GM19025 (cell line): ENCODE data around the gene ASMT.
"Not testable (repeated sequence)": the region's sequence is repeated elsewhere in the genome, so short reads cannot be mapped to it uniquely, and the experiment has no call there.

Experiments used
- ATAC-seq: cut with Tn5 transposase; IDR thresholded peaks from one replicate; pipeline ENCODE4 v1.9.1; 2021; ENCODE audit warnings: mild to moderate bottlenecking, low read depth, moderate library complexity; ENCODE audit not compliant: unreplicated experiment

ASMT gene

GRCh38 chrX:1614927-1615326 lies at the start of gene ASMT:
Gene ASMT (plus strand): TSS chrX:1615059. CDS start chrX:1615200, 141 bp downstream.
- no peak for ATAC-seq

GRCh38 chrX:1574181-1574580 lies 40.7 kb upstream of the ASMT start:
- ATAC-seq: not testable (repeated sequence)

- no peak for ATAC-seq
Observed at GRCh38 chrX:1576201-1576992, 38.5 kb upstream of the ASMT start.

- no peak for ATAC-seq
Observed at GRCh38 chrX:1577845-1578244, 37.0 kb upstream of the ASMT start.

GRCh38 chrX:1578511-1579173 lies 36.2 kb upstream of the ASMT start:
- ATAC-seq: no peak

- ATAC-seq: no peak
Observed at GRCh38 chrX:1581132-1581531, 33.7 kb upstream of the ASMT start.

GRCh38 chrX:1582686-1583437 lies 32.0 kb upstream of the ASMT start:
- peak; percentile 89 for ATAC-seq

- no peak for ATAC-seq
Observed at GRCh38 chrX:1584237-1585011, 30.4 kb upstream of the ASMT start.

- ATAC-seq: no peak
Observed at GRCh38 chrX:1587161-1587560, 27.7 kb upstream of the ASMT start.

GRCh38 chrX:1589356-1590130 lies 25.3 kb upstream of the ASMT start:
- ATAC-seq: no peak

- peak; percentile 85 for ATAC-seq
Observed at GRCh38 chrX:1591102-1591862, 23.6 kb upstream of the ASMT start, which contains the start of gene AKAP17A. Gene AKAP17A (plus strand): TSS chrX:1591604. CDS start chrX:1593463, 1,859 bp downstream.

GRCh38 chrX:1591863-1592469 lies 22.9 kb upstream of the ASMT start:
- ATAC-seq: no peak

GRCh38 chrX:1592470-1593142 lies 22.3 kb upstream of the ASMT start:
- peak; percentile 24 for ATAC-seq

- ATAC-seq: no peak
Observed at GRCh38 chrX:1593286-1594271, 21.3 kb upstream of the ASMT start.

GRCh38 chrX:1595711-1596060 lies 19.2 kb upstream of the ASMT start:
- ATAC-seq: no peak

- no peak for ATAC-seq
Observed at GRCh38 chrX:1596676-1597344, 18.0 kb upstream of the ASMT start.
